Naive B cell (primary cell): Measurements from ENCODE around the gene MAMSTR. TPM values are rescaled to one million over a fixed set of nuclear protein-coding genes. Genes with fewer than 3 reads are reported as not detected.

ENCODE experiments used
- ATAC-seq, 2 donors: fragments of 150-1000 bp; cut with Tn5 transposase; 2 replicates each; pipeline ENCODE4 v1.10.0; 2021; ENCODE audit warnings: low read depth in 2 of 2, mild to moderate bottlenecking in 2 of 2, moderate library complexity in 2 of 2
- DNase-seq: peaks from one replicate; pipeline ENCODE4 v3.0.0; 2022
- H3K27ac Mint-ChIP-seq, 6 donors: one replicate each; pipeline ENCODE4 v1.8.0; 2020 to 2022; ENCODE audit warnings: mild to moderate bottlenecking in 6 of 6, mixed read lengths in 6 of 6, moderate library complexity in 5 of 6, inconsistent platforms in 2 of 6
- H3K27me3 Mint-ChIP-seq, 3 donors: one replicate each; pipeline ENCODE4 v1.8.0; 2021 to 2022; ENCODE audit warnings: mixed read lengths in 3 of 3, mild to moderate bottlenecking in 1 of 3
- H3K36me3 Mint-ChIP-seq, 2 donors: one replicate each; pipeline ENCODE4 v1.8.0; 2020 to 2022; ENCODE audit warnings: mixed read lengths in 2 of 2, inconsistent platforms in 1 of 2, mild to moderate bottlenecking in 1 of 2
- H3K4me1 Mint-ChIP-seq, 3 donors: one replicate each; pipeline ENCODE4 v1.8.0; 2020 to 2022; ENCODE audit warnings: mixed read lengths in 3 of 3, inconsistent platforms in 1 of 3, mild to moderate bottlenecking in 1 of 3, moderate library complexity in 1 of 3
- H3K4me3 Mint-ChIP-seq, 8 donors: one replicate each; pipeline ENCODE4 v1.8.0; 2020 to 2022; ENCODE audit warnings: mild to moderate bottlenecking in 8 of 8, mixed read lengths in 8 of 8, moderate library complexity in 8 of 8, inconsistent platforms in 2 of 8
- H3K9me3 Mint-ChIP-seq, 7 donors: one replicate each; pipeline ENCODE4 v1.8.0; 2020 to 2022; ENCODE audit warnings: mixed read lengths in 7 of 7, mild to moderate bottlenecking in 5 of 7, inconsistent platforms in 2 of 7, moderate library complexity in 1 of 7
- polyA plus RNA-seq, 6 donors: library from polyadenylated mRNA; unstranded; fragments of 300-500 nt; fragmentation: Illumina TruSeq; gene quantifications; one replicate each; pipeline ENCODE4 v1.2.3, GENCODE V29; 2021; ENCODE audit warnings: low read depth in 6 of 6

MAMSTR gene
- polyA plus RNA-seq, 6 donors from 2014 or later = 0.21 to 0.70 (median 0.31) TPM; not detected in 1

- no peaks in the 10 kb centered on the region for H3K9me3 Mint-ChIP-seq
- ATAC-seq = peak; percentile 70 to 84
- peaks cover 17 to 25% (median 17%) of the 10 kb centered on the region in 3 donors for H3K4me1 Mint-ChIP-seq
- peaks cover 33 to 78% (median 49%) of the 10 kb centered on the region in 3 donors for H3K27me3 Mint-ChIP-seq
- H3K27ac Mint-ChIP-seq = peak within 1 kb of the TSS in 2 of 6 donors; percentile 48 to 81
- peak; percentile 19 for DNase-seq
- H3K36me3 Mint-ChIP-seq = no peaks in the 10 kb centered on the region
- H3K4me3 Mint-ChIP-seq = peak within 1 kb of the TSS; percentile 48 to 90 (median 78)
These were observed 33.2 kb upstream of the MAMSTR start, which contains the start of gene FUT1 for GRCh38 chr19:48752496-48753365. Gene FUT1, minus strand, starts transcription at chr19:48752641. Its CDS starts 1,360 bp downstream, at chr19:48751281.

GRCh38 chr19:48751845-48752495 is 32.4 kb upstream of the MAMSTR start:
- H3K4me1 Mint-ChIP-seq = peaks cover 17 to 29% (median 21%) of the 10 kb centered on the region in 3 donors
- H3K36me3 Mint-ChIP-seq = no peaks in the 10 kb centered on the region
- H3K27me3 Mint-ChIP-seq = peaks cover 34 to 83% (median 52%) of the 10 kb centered on the region in 3 donors
- H3K4me3 Mint-ChIP-seq = peak overlapping the region; percentile 18 to 90 (median 77)
- DNase-seq (no peak), ATAC-seq (no peak)
- H3K9me3 Mint-ChIP-seq = no peaks in the 10 kb centered on the region
- H3K27ac Mint-ChIP-seq = peak overlapping the region in 2 of 6 donors; percentile 48 to 81

GRCh38 chr19:48750771-48751504 is 31.4 kb upstream of the MAMSTR start:
- Mint-ChIP-seq H3K27me3 (peaks cover 38 to 84% (median 59%) of the 10 kb centered on the region in 3 donors), H3K36me3 (peaks cover 0 to 6% of the 10 kb centered on the region in 2 donors), H3K9me3 (peaks cover 0 to 4% (median 0%) of the 10 kb centered on the region in 7 donors), H3K4me1 (peaks cover 21 to 31% (median 30%) of the 10 kb centered on the region in 3 donors), H3K27ac (no peak overlapping the region), H3K4me3 (peak overlapping the region in 7 of 8 donors; percentile 0 to 82 (median 46))
- ATAC-seq (no peak), DNase-seq (no peak)

- H3K36me3 Mint-ChIP-seq = peaks cover 0 to 8% of the 10 kb centered on the region in 2 donors
- H3K9me3 Mint-ChIP-seq = peaks cover 0 to 4% (median 0%) of the 10 kb centered on the region in 7 donors
- H3K27ac Mint-ChIP-seq = no peak overlapping the region
- peaks cover 44 to 84% (median 63%) of the 10 kb centered on the region in 3 donors for H3K27me3 Mint-ChIP-seq
- ATAC-seq (no peak), DNase-seq (no peak)
- H3K4me3 Mint-ChIP-seq = peak overlapping the region in 2 of 8 donors; percentile 3 to 46
- H3K4me1 Mint-ChIP-seq = peaks cover 24 to 35% (median 30%) of the 10 kb centered on the region in 3 donors
These were observed 30.8 kb upstream of the MAMSTR start for GRCh38 chr19:48750351-48750750.

- DNase-seq = no peak
- H3K36me3 Mint-ChIP-seq = peaks cover 0 to 8% of the 10 kb centered on the region in 2 donors
- no peak for ATAC-seq
- no peak overlapping the region for H3K27ac Mint-ChIP-seq
- H3K27me3 Mint-ChIP-seq = peaks cover 50 to 84% (median 60%) of the 10 kb centered on the region in 3 donors
- peaks cover 0 to 5% (median 0%) of the 10 kb centered on the region in 7 donors for H3K9me3 Mint-ChIP-seq
- H3K4me1 Mint-ChIP-seq = peaks cover 24 to 35% (median 30%) of the 10 kb centered on the region in 3 donors
- H3K4me3 Mint-ChIP-seq = peak overlapping the region in 3 of 8 donors; percentile 3 to 40 (median 37)
These were observed 30.2 kb upstream of the MAMSTR start for GRCh38 chr19:48749571-48750198.

- H3K27me3 Mint-ChIP-seq = peaks cover 42 to 79% (median 47%) of the 10 kb centered on the region in 3 donors
- peaks cover 0 to 8% of the 10 kb centered on the region in 2 donors for H3K36me3 Mint-ChIP-seq
- peak; percentile 37 for DNase-seq
- peak within 1 kb of the TSS in 5 of 8 donors; percentile 20 to 75 (median 41) for H3K4me3 Mint-ChIP-seq
- H3K9me3 Mint-ChIP-seq = peaks cover 0 to 5% (median 0%) of the 10 kb centered on the region in 7 donors
- peak within 1 kb of the TSS in 1 of 6 donors; percentile 22 for H3K27ac Mint-ChIP-seq
- peak; percentile 77 to 78 for ATAC-seq
- H3K4me1 Mint-ChIP-seq = peaks cover 13 to 23% (median 14%) of the 10 kb centered on the region in 3 donors
These were observed 27.4 kb upstream of the MAMSTR start, which contains the start of gene IZUMO1 for GRCh38 chr19:48746738-48747575. Gene IZUMO1, minus strand, starts transcription at chr19:48746909. Its CDS starts 1,050 bp downstream, at chr19:48745859.

GRCh38 chr19:48746110-48746509 is 26.6 kb upstream of the MAMSTR start:
- ATAC-seq (no peak), DNase-seq (no peak)
- peaks cover 40 to 79% (median 42%) of the 10 kb centered on the region in 3 donors for H3K27me3 Mint-ChIP-seq

GRCh38 chr19:48745208-48745995 is 25.9 kb upstream of the MAMSTR start:
- peak; percentile 74 to 76 for ATAC-seq
- DNase-seq = peak; percentile 40
- Mint-ChIP-seq H3K27me3 (peaks cover 34 to 78% (median 41%) of the 10 kb centered on the region in 3 donors), H3K27ac (no peak overlapping the region), H3K4me1 (peaks cover 11 to 25% (median 16%) of the 10 kb centered on the region in 3 donors), H3K4me3 (peak overlapping the region in 1 of 8 donors; percentile 30), H3K36me3 (peaks cover 0 to 8% of the 10 kb centered on the region in 2 donors), H3K9me3 (peaks cover 0 to 5% (median 3%) of the 10 kb centered on the region in 7 donors)

More at GRCh38 chr19:48746110-48746509, 26.6 kb upstream of the MAMSTR start:
- peaks cover 14 to 23% (median 18%) of the 10 kb centered on the region in 3 donors for H3K4me1 Mint-ChIP-seq
- H3K36me3 Mint-ChIP-seq = peaks cover 0 to 8% of the 10 kb centered on the region in 2 donors
- H3K27ac Mint-ChIP-seq = peak overlapping the region in 1 of 6 donors; percentile 22
- H3K4me3 Mint-ChIP-seq = peak overlapping the region in 2 of 8 donors; percentile 22 to 36
- peaks cover 0 to 5% (median 3%) of the 10 kb centered on the region in 7 donors for H3K9me3 Mint-ChIP-seq

GRCh38 chr19:48742096-48742495 is 22.6 kb upstream of the MAMSTR start:
- no peak overlapping the region for H3K27ac Mint-ChIP-seq
- DNase-seq (no peak), ATAC-seq (no peak)
- peaks cover 15 to 35% (median 18%) of the 10 kb centered on the region in 3 donors for H3K4me1 Mint-ChIP-seq
- peaks cover 0 to 8% of the 10 kb centered on the region in 2 donors for H3K36me3 Mint-ChIP-seq
- peaks cover 0 to 5% (median 4%) of the 10 kb centered on the region in 7 donors for H3K9me3 Mint-ChIP-seq
- peak overlapping the region in 2 of 8 donors; percentile 15 to 78 for H3K4me3 Mint-ChIP-seq
- H3K27me3 Mint-ChIP-seq = peaks cover 26 to 63% (median 30%) of the 10 kb centered on the region in 3 donors

- peaks cover 0 to 5% (median 4%) of the 10 kb centered on the region in 7 donors for H3K9me3 Mint-ChIP-seq
- ATAC-seq (no peak), DNase-seq (no peak)
- H3K4me1 Mint-ChIP-seq = peaks cover 15 to 28% (median 16%) of the 10 kb centered on the region in 3 donors
- H3K4me3 Mint-ChIP-seq = peak overlapping the region in 5 of 8 donors; percentile 12 to 78 (median 54)
- peak overlapping the region in 1 of 6 donors; percentile 12 for H3K27ac Mint-ChIP-seq
- H3K27me3 Mint-ChIP-seq = peaks cover 23 to 55% (median 30%) of the 10 kb centered on the region in 3 donors
- peaks cover 0 to 6% of the 10 kb centered on the region in 2 donors for H3K36me3 Mint-ChIP-seq
These were observed 21.8 kb upstream of the MAMSTR start for GRCh38 chr19:48741129-48741999.
